NCI-H1417 (cell line): Measurements from ENCODE around the gene ZSCAN12.

Experiments
- DNase-seq, 3 experiments: peaks; one replicate each; lab custom pipeline; 2025; lab: John Stamatoyannopoulos, UW

Gene ZSCAN12

DNA sequence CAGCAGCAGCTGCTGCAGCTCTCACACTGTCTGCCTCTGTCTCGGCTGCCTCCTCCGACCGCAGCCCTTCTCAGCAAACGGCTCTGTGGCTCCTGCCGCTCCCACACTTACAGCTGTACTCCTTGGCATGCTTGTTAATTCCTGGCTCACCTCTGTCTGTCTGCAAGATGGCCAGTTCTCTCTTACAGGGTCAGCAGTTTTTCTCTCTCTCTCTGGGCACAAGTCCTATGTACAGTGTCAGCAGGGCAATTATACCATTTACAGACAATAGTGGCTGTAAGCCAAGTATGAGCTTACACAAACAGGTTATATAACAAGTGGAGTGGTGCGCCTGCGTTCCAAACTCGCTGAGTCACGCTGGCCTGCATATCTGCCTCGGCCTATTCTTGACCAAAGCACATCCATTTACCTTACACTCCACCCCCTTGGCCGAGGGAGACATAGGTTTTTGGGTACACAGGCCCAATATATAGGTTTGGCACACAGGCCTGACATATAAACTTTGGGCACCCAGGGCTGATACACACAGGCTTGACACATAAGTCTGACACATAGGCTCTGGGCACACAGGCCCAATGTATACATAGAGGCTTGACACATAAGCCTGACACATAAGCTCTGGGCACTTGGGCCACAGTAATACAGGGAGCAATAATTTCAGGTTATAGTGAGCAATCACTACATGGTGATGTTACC is 45.4 kb downstream of the ZSCAN12 start:
- DNase-seq: peak in 2 of 3 experiments; percentile 4 to 29

DNA sequence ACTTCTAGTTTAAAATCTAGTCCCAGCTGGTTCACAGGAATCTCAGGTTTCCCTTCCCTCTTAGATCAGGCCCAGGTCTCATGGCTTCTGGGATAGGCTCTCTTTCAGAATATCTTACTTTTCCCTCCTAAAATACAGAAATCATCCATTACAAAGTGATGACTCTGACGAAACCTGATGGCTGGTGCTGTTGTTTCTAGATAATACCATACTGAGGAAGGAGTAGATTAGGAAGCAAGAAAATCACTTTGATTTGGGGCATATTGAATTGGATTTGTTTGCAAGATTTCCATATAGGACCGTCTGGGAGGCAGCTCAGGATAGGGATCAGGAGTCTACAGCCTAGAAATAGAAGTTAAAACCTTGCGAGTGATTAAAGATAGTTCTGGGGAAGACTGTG is 46.2 kb downstream of the ZSCAN12 start:
- no peak for DNase-seq

DNA sequence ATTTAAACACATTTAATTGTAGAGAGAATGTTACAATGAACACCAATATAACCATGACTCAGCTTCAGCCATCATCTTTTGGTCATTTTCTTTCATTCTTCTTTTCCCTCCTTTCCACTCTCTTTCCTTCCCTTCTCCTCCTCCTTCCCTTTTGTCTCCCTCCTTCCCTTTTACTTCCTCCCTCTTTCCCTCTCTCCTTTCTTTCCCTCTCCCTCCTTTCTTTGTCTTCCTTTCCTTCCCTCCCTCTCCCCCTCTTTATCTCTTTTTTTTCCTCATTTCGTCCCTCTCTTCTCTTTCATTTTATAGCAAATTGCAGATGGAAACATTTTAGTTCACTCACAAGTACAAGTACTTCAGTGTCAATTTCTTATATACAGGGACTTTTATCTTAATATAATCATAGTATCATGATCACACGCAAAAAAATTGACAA is 48.0 kb downstream of the ZSCAN12 start:
- DNase-seq: no peak

DNA sequence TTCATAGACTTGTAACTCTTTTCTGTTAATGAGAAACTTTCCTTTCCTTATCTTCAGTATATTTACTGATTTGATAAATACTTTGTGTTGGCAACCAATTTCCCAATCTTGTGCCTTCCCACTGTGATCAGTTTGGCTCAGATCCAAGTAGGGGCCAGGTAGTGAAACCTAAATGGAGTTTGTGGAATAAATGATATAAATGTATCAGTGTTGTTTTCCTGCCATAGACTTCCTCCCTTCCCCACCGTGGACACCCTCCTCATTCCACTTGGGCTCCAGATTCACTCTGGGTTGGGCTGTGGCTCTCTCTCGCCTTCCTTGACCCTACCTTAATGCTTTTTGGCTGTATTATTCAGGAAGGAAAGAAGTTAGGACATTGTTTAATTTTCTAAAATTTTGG is 48.5 kb downstream of the ZSCAN12 start:
- no peak for DNase-seq

- peak; percentile 81 to 90 (median 82) for DNase-seq
Observed at GRCh38 chr6:28349892-28350737, 49.4 kb downstream of the ZSCAN12 start, which contains the start of gene ZKSCAN3. Gene ZKSCAN3, plus strand, starts transcription at chr6:28349947. Its CDS starts 9,640 bp downstream, at chr6:28359587.

DNA sequence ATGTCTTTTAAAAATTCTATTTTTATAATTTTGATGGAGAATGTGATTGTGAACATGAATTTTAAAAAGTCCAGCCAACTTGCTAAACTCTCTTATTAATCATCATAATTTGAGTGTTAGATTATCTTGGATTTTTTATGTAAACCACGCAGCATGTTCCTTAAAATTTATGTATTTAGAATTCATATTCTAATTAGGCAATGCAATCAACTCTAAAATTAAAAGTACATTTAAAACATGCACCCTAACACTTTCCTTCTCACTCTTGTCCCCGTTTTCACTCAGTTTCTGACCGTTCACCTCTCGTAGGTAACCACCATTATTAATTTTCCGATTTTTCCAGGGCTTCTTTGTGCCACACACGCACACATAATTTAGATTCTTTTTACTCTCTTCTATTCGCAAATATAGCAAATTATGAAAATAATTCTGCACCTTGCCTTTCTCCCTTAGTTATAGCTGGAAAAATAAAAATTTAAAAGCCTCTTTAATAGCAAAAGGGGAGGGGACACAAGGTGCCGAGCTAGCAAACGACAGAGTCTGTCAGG is 50.1 kb downstream of the ZSCAN12 start:
- DNase-seq: no peak

DNA sequence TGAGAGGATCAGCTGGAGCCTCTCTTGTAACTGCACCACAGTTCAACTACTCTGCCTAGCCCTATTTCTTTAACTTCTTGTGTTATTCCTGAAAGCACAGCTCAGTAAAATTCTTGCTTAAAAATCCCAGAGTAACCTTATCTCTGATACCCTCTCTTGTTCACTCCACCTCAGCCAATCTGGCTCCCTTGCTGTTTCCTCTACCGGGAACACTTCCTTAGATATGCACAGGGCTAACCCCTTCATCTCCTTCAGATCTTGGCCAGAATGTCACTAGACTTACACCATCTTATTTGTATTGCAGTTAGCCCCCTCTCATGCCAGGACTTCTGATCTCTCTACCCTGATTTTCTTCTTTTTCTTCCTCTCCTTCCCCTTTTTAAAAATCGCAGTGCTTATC is 52.4 kb downstream of the ZSCAN12 start:
- no peak for DNase-seq

GRCh38 chr6:28345201-28345600 is 54.3 kb downstream of the ZSCAN12 start:
- DNase-seq: no peak

DNA sequence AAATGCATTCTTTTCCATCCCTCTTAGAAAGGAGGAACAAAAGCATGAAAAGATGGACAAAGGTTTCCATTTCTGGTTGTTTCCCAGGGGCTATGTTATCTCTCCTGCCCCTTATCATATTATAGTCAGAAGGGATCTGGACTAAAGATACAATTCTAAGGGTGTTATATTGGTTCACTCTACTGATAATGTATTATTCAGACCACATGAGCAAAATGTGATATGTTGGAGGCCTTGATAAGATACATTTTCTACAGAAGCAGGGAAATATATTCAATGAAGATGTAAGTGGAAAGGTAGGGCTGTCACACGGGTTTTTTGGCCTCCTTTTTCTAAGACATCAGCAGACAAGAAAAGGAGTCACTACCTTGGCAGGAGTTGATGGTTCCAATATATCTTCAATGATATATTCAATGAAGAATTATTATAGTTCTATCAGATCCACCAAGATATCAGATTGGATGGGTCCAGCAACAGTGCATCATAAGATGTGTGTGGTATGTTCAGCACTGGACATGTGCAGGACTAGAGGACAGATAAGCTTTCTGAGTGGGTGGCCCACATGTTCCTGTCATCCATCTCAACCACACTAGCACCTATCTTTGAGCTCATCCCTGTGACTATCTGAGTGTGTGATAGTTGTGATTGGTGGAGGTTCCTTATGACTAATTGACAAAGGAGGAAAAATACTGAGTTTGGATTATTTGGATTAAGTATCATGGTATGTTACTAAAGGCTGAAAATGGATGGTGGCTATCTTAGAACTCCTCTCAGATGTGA is 55.5 kb downstream of the ZSCAN12 start:
- no peak for DNase-seq

DNA sequence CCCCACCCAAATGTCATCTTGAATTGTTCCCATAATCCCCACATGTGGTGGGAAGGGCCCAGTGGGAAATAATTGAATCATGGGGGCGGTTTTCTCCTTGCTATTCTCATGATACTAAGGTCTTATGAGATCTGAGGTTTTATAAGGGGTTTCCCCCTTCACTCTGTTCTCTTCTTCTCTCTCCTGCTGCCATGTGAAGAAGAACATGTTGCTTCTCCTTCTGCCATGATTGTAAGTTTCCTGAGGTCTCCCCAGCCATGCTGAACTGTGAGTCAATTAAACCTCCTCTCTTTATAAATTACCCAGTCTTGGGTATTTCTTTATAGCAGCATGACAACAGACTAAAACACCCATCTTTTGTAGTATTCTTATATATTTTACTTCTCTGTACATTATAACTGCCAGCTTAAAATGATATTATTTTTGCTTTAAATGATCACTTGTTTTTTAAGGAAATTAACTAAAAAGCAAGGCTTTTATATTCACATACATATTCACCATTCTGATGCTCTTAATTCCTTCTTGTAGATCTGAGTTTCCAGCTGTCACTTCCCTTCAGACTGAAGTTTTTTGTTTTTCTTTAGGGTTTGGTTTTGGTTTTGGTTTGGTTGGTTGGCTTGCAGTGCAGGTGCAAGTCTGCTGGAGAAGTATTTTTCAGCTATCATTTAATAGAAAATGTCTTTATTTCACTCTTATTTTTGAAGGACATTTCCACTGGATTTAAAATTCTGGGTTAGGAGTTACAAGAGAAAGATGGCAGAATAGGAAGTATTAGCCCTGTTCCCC is 59.0 kb downstream of the ZSCAN12 start:
- DNase-seq: no peak

GRCh38 chr6:28337121-28337520 is 62.4 kb downstream of the ZSCAN12 start:
- no peak for DNase-seq

- peak; percentile 20 to 83 (median 46) for DNase-seq
Observed at GRCh38 chr6:28336284-28337120, 63.0 kb downstream of the ZSCAN12 start.

GRCh38 chr6:28335564-28336283 is 63.8 kb downstream of the ZSCAN12 start, which contains the start of gene ZSCAN31:
Gene ZSCAN31, minus strand, starts transcription at chr6:28336148. Its CDS starts 6,465 bp downstream, at chr6:28329683.
- peak; percentile 72 to 85 (median 78) for DNase-seq

- no peak for DNase-seq
Observed at GRCh38 chr6:28335040-28335563, 64.4 kb downstream of the ZSCAN12 start.

GRCh38 chr6:28334286-28335039 is 65.1 kb downstream of the ZSCAN12 start:
- no peak for DNase-seq

DNA sequence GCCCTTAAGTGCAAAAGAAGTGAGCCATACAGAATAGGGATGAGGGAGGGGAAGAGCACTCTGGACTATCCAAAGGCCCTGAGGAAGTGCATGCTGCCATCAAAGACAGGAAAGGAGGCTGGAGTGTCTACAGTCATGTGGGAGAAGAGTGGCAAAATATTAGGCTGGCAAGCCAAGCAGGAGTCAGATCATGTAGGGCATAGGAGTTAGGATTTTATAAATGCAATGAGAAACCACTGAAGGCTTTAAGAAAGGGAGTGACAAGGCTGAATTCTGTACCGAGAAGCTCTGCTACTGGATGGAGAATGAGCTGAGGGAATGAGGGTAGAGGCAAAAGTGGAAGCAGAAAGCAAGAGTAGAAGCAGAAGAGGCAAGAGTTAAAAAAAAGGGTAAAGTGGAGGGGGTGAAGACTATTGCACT is 65.9 kb downstream of the ZSCAN12 start:
- no peak for DNase-seq

- DNase-seq: no peak
Observed at GRCh38 chr6:28333047-28333446, 66.5 kb downstream of the ZSCAN12 start.

GRCh38 chr6:28330041-28330440 is 69.5 kb downstream of the ZSCAN12 start:
- no peak for DNase-seq
